ENCODE data around the gene NAT8. TPM values are rescaled to one million over a fixed set of nuclear protein-coding genes. Genes with fewer than 3 reads are reported as not detected.
"Not testable (repeated sequence)": the region's sequence is repeated elsewhere in the genome, so short reads cannot be mapped to it uniquely, and the experiment has no call there.

The NAT8 gene
- total RNA-seq, 2 donors from 2014 or later: not detected

- DNase-seq (no peak), ATAC-seq (no peak)
- no peaks in the 10 kb centered on the region for H3K9me3 ChIP-seq
- no peaks in the 10 kb centered on the region for H3K27me3 ChIP-seq
- no peaks in the 10 kb centered on the region for H3K4me1 ChIP-seq
- TF ChIP-seq POLR2A (IDR thresholded peaks at IDR 0.05) (no peak), CTCF (IDR thresholded peaks at IDR 0.05) (no peak)
- no peak overlapping the region for H3K4me3 ChIP-seq
- H3K36me3 ChIP-seq (replicated peaks in 1 of 2; ENCODE audit: insufficient read depth in 1 of 2, low read depth in 2 of 2): no peaks in the 10 kb centered on the region
- H3K27ac ChIP-seq: no peak overlapping the region
- 74 to 82% methylated on average over 3 of the region's 3 CpGs for WGBS, 2 donors
- intact Hi-C loops (cut with DNase I): no loop called here
Measured at GRCh38 chr2:73652348-73652747, 10.1 kb upstream of the NAT8 start.

- TF ChIP-seq CTCF (IDR thresholded peaks at IDR 0.05) (no peak), POLR2A (IDR thresholded peaks at IDR 0.05) (no peak)
- no peaks in the 10 kb centered on the region for H3K4me1 ChIP-seq
- no peaks in the 10 kb centered on the region for H3K9me3 ChIP-seq
- WGBS, 2 donors: 50 to 55% methylated on average over 6 of the region's 6 CpGs
- no peaks in the 10 kb centered on the region for H3K36me3 ChIP-seq (replicated peaks in 1 of 2; ENCODE audit: insufficient read depth in 1 of 2, low read depth in 2 of 2)
- H3K4me3 ChIP-seq: no peak overlapping the region
- no peak for ATAC-seq
- no peaks in the 10 kb centered on the region for H3K27me3 ChIP-seq
- DNase-seq: no peak
- intact Hi-C loops (cut with DNase I): no loop called here
- no peak overlapping the region for H3K27ac ChIP-seq
Measured at GRCh38 chr2:73651591-73652230, 9.5 kb upstream of the NAT8 start.

GRCh38 chr2:73647690-73648089, 5.5 kb upstream of the NAT8 start:
- intact Hi-C loops (cut with DNase I); H3K27me3 ChIP-seq; H3K36me3 ChIP-seq (replicated peaks in 1 of 2; ENCODE audit: insufficient read depth in 1 of 2, low read depth in 2 of 2); H3K9me3 ChIP-seq; H3K4me3 ChIP-seq; H3K27ac ChIP-seq; H3K4me1 ChIP-seq; ATAC-seq; DNase-seq: not testable (repeated sequence)
- 91 to 96% methylated on average over 10 of the region's 10 CpGs for WGBS, 2 donors

- Histone ChIP-seq H3K36me3 (replicated peaks in 1 of 2; ENCODE audit: insufficient read depth in 1 of 2, low read depth in 2 of 2) (no peaks in the 10 kb centered on the region), H3K4me3 (no peak overlapping the region), H3K27me3 (no peaks in the 10 kb centered on the region), H3K9me3 (no peaks in the 10 kb centered on the region), H3K4me1 (peaks cover 11% of the 10 kb centered on the region), H3K27ac (no peak overlapping the region)
- ATAC-seq (no peak), DNase-seq (no peak)
- 80 to 96% methylated on average over 3 of the region's 3 CpGs for WGBS, 2 donors
- TF ChIP-seq CTCF (IDR thresholded peaks at IDR 0.05) (no peak), POLR2A (IDR thresholded peaks at IDR 0.05) (no peak)
- intact Hi-C loops (cut with DNase I): no loop called here
Measured at GRCh38 chr2:73641767-73642062, 507 bp downstream of the NAT8 start.

GRCh38 chr2:73640946-73641766, 1.1 kb downstream of the NAT8 start:
- Histone ChIP-seq H3K4me1 (peaks cover 11% of the 10 kb centered on the region), H3K9me3 (no peaks in the 10 kb centered on the region), H3K27me3 (no peaks in the 10 kb centered on the region), H3K4me3 (no peak overlapping the region), H3K36me3 (replicated peaks in 1 of 2; ENCODE audit: insufficient read depth in 1 of 2, low read depth in 2 of 2) (no peaks in the 10 kb centered on the region), H3K27ac (no peak overlapping the region)
- DNase-seq (no peak), ATAC-seq (no peak)
- intact Hi-C loops (cut with DNase I): no loop called here
- WGBS, 2 donors: 94 to 97% methylated on average over 14 to 19 of the region's 19 CpGs
- no peak for TF ChIP-seq POLR2A (IDR thresholded peaks at IDR 0.05)
- no peak for TF ChIP-seq CTCF (IDR thresholded peaks at IDR 0.05)

All from body of pancreas (tissue), 4 donors.